ENCODE data around the gene RABGAP1L. TPM values are rescaled to one million over a fixed set of nuclear protein-coding genes. Genes with fewer than 3 reads are reported as not detected.

RABGAP1L gene
- total RNA-seq, 1 experiment from 2014 or later: 76.9 TPM

- TF ChIP-seq JUN (CRISPR knock-in tag; IDR thresholded peaks at IDR 0.05) (no peak), HMGXB4 (CRISPR knock-in tag; IDR thresholded peaks at IDR 0.05) (no peak), ZBTB21 (CRISPR knock-in tag; IDR thresholded peaks at IDR 0.05; ENCODE audit: borderline replicate concordance) (no peak), AFF4 (CRISPR knock-in tag; IDR thresholded peaks at IDR 0.05; ENCODE audit: borderline replicate concordance) (no peak), ZNF317 (CRISPR knock-in tag; IDR thresholded peaks at IDR 0.05; ENCODE audit: borderline replicate concordance, low read depth) (no peak), FOXJ3 (CRISPR knock-in tag; IDR thresholded peaks at IDR 0.05; ENCODE audit: borderline replicate concordance) (no peak)
- TF ChIP-seq, protein P1, sequence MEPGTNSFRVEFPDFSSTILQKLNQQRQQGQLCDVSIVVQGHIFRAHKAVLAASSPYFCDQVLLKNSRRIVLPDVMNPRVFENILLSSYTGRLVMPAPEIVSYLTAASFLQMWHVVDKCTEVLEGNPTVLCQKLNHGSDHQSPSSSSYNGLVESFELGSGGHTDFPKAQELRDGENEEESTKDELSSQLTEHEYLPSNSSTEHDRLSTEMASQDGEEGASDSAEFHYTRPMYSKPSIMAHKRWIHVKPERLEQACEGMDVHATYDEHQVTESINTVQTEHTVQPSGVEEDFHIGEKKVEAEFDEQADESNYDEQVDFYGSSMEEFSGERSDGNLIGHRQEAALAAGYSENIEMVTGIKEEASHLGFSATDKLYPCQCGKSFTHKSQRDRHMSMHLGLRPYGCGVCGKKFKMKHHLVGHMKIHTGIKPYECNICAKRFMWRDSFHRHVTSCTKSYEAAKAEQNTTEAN (CRISPR knock-in tag; IDR thresholded peaks at IDR 0.05): no peak
- TF ChIP-seq, protein P2, sequence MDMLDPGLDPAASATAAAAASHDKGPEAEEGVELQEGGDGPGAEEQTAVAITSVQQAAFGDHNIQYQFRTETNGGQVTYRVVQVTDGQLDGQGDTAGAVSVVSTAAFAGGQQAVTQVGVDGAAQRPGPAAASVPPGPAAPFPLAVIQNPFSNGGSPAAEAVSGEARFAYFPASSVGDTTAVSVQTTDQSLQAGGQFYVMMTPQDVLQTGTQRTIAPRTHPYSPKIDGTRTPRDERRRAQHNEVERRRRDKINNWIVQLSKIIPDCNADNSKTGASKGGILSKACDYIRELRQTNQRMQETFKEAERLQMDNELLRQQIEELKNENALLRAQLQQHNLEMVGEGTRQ (CRISPR knock-in tag; IDR thresholded peaks at IDR 0.05): no peak
- ATAC-seq (no peak), DNase-seq (ENCODE audit: low spot score) (no peak)
- peaks cover 11% of the 10 kb centered on the region for H3K4me1 Mint-ChIP-seq
- H3K27ac Mint-ChIP-seq: no peak overlapping the region
- H3K4me3 Mint-ChIP-seq: no peak overlapping the region
- no peaks in the 10 kb centered on the region for H3K27me3 Mint-ChIP-seq (ENCODE audit: low read depth)
- H3K9me3 Mint-ChIP-seq: no peaks in the 10 kb centered on the region
- CTCF ChIA-PET: interaction anchor here (1.2 kb wide), 1 partner anchor 105 kb away, joined by 3 read pairs; no protein-coding TSS in a partner anchor
- H3K36me3 Mint-ChIP-seq: no peaks in the 10 kb centered on the region
- POLR2A ChIA-PET: no interaction called here
Measured at GRCh38 chr1:174367892-174368291, 208.6 kb downstream of the RABGAP1L start.

GRCh38 chr1:174376030-174376429, 216.7 kb downstream of the RABGAP1L start:
- CTCF ChIA-PET: no interaction called here

More at GRCh38 chr1:174376030-174376429, 216.7 kb downstream of the RABGAP1L start:
- Mint-ChIP-seq H3K9me3 (0 out of 2 replicates have a peak, but pooled peaks cover 4% of the 10 kb centered on the region), H3K4me1 (peaks cover 18% of the 10 kb centered on the region), H3K27ac (no peak overlapping the region), H3K4me3 (no peak overlapping the region), H3K27me3 (ENCODE audit: low read depth) (no peaks in the 10 kb centered on the region; the same call in 1 of the 2 replicates), H3K36me3 (peaks cover 3% of the 10 kb centered on the region; the same call in 1 of the 2 replicates)
- POLR2A ChIA-PET: no interaction called here
- TF ChIP-seq ZNF425 (CRISPR knock-in tag; conservative IDR thresholded peaks at IDR 0.05) (no peak), ZNF138 (CRISPR knock-in tag; conservative IDR thresholded peaks at IDR 0.05) (no peak), ZNF671 (CRISPR knock-in tag; IDR thresholded peaks at IDR 0.05) (no peak), ZNF532 (CRISPR knock-in tag; IDR thresholded peaks at IDR 0.05; ENCODE audit: borderline replicate concordance) (no peak), GTF2I (CRISPR knock-in tag; conservative IDR thresholded peaks at IDR 0.05) (no peak), ELF4 (CRISPR knock-in tag; IDR thresholded peaks at IDR 0.05; ENCODE audit: low read depth) (no peak)
- TF ChIP-seq, protein P3, sequence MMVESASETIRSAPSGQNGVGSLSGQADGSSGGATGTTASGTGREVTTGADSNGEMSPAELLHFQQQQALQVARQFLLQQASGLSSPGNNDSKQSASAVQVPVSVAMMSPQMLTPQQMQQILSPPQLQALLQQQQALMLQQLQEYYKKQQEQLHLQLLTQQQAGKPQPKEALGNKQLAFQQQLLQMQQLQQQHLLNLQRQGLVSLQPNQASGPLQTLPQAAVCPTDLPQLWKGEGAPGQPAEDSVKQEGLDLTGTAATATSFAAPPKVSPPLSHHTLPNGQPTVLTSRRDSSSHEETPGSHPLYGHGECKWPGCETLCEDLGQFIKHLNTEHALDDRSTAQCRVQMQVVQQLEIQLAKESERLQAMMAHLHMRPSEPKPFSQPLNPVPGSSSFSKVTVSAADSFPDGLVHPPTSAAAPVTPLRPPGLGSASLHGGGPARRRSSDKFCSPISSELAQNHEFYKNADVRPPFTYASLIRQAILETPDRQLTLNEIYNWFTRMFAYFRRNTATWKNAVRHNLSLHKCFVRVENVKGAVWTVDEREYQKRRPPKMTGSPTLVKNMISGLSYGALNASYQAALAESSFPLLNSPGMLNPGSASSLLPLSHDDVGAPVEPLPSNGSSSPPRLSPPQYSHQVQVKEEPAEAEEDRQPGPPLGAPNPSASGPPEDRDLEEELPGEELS (CRISPR knock-in tag; IDR thresholded peaks at IDR 0.05): no peak
- TF ChIP-seq, protein P1 (CRISPR knock-in tag; IDR thresholded peaks at IDR 0.05): no peak
- ATAC-seq: no peak
- no peak for DNase-seq (ENCODE audit: low spot score)
